Prostate gland (tissue), 2 donors: ENCODE measurements around the gene CNPY3. TPM values are rescaled to one million over a fixed set of nuclear protein-coding genes. Genes with fewer than 3 reads are reported as not detected.

Source experiments
- DNase-seq: peaks from one replicate; pipeline ENCODE4 v3.0.0-alpha.2; 2019; ENCODE audit warnings: low spot score
- H3K27ac ChIP-seq, 2 donors: fragments of 200-600 bp; sonication (generic); 2 replicates each; pipeline ENCODE4 v1.5.1; 2017 to 2019
- H3K27me3 ChIP-seq: fragments of 200-600 bp; sonication (generic); replicated peaks from 2 replicates; pipeline ENCODE4 v1.5.1; 2019; ENCODE audit not compliant: insufficient read depth
- H3K36me3 ChIP-seq, 2 donors: fragments of 200-600 bp; sonication (generic); 1 replicate in 1 of 2; 2 replicates in 1 of 2; pipeline versions ENCODE4 v1.5.1 to v1.8.1; 2017 to 2019
- H3K4me1 ChIP-seq: fragments of 200-600 bp; sonication (generic); replicated peaks from 2 replicates; pipeline ENCODE4 v1.5.1; 2019
- H3K4me3 ChIP-seq, 2 donors: fragments of 200-600 bp; sonication (generic); 2 replicates each; pipeline ENCODE4 v1.5.1; 2017 to 2019
- H3K9me3 ChIP-seq: fragments of 200-600 bp; sonication (generic); 2 replicates; pipeline ENCODE4 v1.5.1; 2017
- CTCF ChIP-seq, 4 experiments: fragments of 200-600 bp in 2 of 4; fragments of 450-650 bp in 2 of 4; sonication (generic) in 2 of 4; IDR thresholded peaks; 1 replicate in 3 of 4; 2 replicates in 1 of 4; pipeline ENCODE4 v1.5.1; 2016 to 2019; ENCODE audit warnings: antibody characterized with exemption in 4 of 4, mild to moderate bottlenecking in 2 of 4, moderate library complexity in 2 of 4
- POLR2A ChIP-seq: fragments of 450-650 bp; IDR thresholded peaks from one replicate; pipeline ENCODE4 v1.6.1; 2016; ENCODE audit warnings: antibody characterized with exemption, mild to moderate bottlenecking
- POLR2AphosphoS5 ChIP-seq: sonication (generic); formaldehyde crosslinking; IDR thresholded peaks from one replicate; pipeline ENCODE4 v1.6.1; 2017; ENCODE audit warnings: antibody characterized with exemption
- WGBS: methylation state at CpG from one replicate; pipeline ENCODE4 v1.1.5; 2018; 5-methylcytosine and 5-hydroxymethylcytosine counted together
- intact Hi-C: fragments of 100-400 bp; cut with DNase I; formaldehyde crosslinking; loops from one replicate; pipeline ENCODE4 v1.14.2; 2022
- total RNA-seq, 2 donors: library from RNA; depleted of rRNA; stranded (reverse); fragments of >200 nt; gene quantifications; one replicate each; pipeline ENCODE4 v1.1.0, GENCODE V29; 2016

CNPY3 gene
- total RNA-seq, 2 donors from 2014 or later, result 52.3 to 68.5 TPM

- H3K27ac ChIP-seq, result no peak overlapping the region
Observed at GRCh38 chr6:42933205-42933604, 3.9 kb downstream of the CNPY3 start.

GRCh38 chr6:42935322-42935721, 6.0 kb downstream of the CNPY3 start:
- intact Hi-C loops, result no loop called here
- Histone ChIP-seq H3K27me3 (no peaks in the 10 kb centered on the region), H3K27ac (no peak overlapping the region), H3K4me1 (peaks cover 6% of the 10 kb centered on the region), H3K9me3 (no peaks in the 10 kb centered on the region), H3K36me3 (peaks cover 3 to 26% of the 10 kb centered on the region in 2 donors), H3K4me3 (no peak overlapping the region)
- no peak for TF ChIP-seq CTCF (IDR thresholded peaks at IDR 0.05)
- no peak for TF ChIP-seq POLR2A
- no peak for TF ChIP-seq POLR2AphosphoS5
- WGBS, result 85% methylated on average over 7 of the region's 7 CpGs
- DNase-seq, result no peak

More at GRCh38 chr6:42933205-42933604, 3.9 kb downstream of the CNPY3 start:
- Histone ChIP-seq H3K36me3 (peaks cover 0 to 20% of the 10 kb centered on the region in 2 donors), H3K27me3 (no peaks in the 10 kb centered on the region), H3K4me3 (no peak overlapping the region), H3K4me1 (peaks cover 6% of the 10 kb centered on the region), H3K9me3 (no peaks in the 10 kb centered on the region)
- WGBS, result 63% methylated on average over 3 of the region's 3 CpGs
- TF ChIP-seq POLR2AphosphoS5 (no peak), POLR2A (no peak), CTCF (IDR thresholded peaks at IDR 0.05) (no peak)
- DNase-seq, result no peak
- intact Hi-C loops, result no loop called here

- DNase-seq, result no peak
Observed at GRCh38 chr6:42936398-42936797, 7.1 kb downstream of the CNPY3 start.

GRCh38 chr6:42937548-42938427, 8.5 kb downstream of the CNPY3 start:
- DNase-seq, result no peak
- Histone ChIP-seq H3K27ac (no peak overlapping the region), H3K27me3 (no peaks in the 10 kb centered on the region), H3K4me3 (no peak overlapping the region), H3K36me3 (peaks cover 3 to 26% of the 10 kb centered on the region in 2 donors), H3K4me1 (no peaks in the 10 kb centered on the region), H3K9me3 (no peaks in the 10 kb centered on the region)
- intact Hi-C loops, result no loop called here
- no peak for TF ChIP-seq POLR2AphosphoS5
- no peak for TF ChIP-seq CTCF (IDR thresholded peaks at IDR 0.05)
- TF ChIP-seq POLR2A, result no peak
- WGBS, result 90% methylated on average over 13 of the region's 13 CpGs

More at GRCh38 chr6:42936398-42936797, 7.1 kb downstream of the CNPY3 start:
- intact Hi-C loops, result no loop called here
- Histone ChIP-seq H3K27me3 (no peaks in the 10 kb centered on the region), H3K9me3 (no peaks in the 10 kb centered on the region), H3K36me3 (peaks cover 3 to 26% of the 10 kb centered on the region in 2 donors), H3K4me1 (peaks cover 3% of the 10 kb centered on the region), H3K4me3 (no peak overlapping the region), H3K27ac (no peak overlapping the region)
- WGBS, result 92% methylated on average over 11 of the region's 11 CpGs
- no peak for TF ChIP-seq POLR2A
- TF ChIP-seq CTCF (IDR thresholded peaks at IDR 0.05), result no peak
- TF ChIP-seq POLR2AphosphoS5, result no peak

GRCh38 chr6:42938428-42938796, 9.1 kb downstream of the CNPY3 start:
- 78% methylated on average over 5 of the region's 5 CpGs for WGBS
- no peak for DNase-seq
- intact Hi-C loops, result no loop called here
- Histone ChIP-seq H3K4me1 (no peaks in the 10 kb centered on the region), H3K27ac (no peak overlapping the region), H3K4me3 (no peak overlapping the region), H3K36me3 (peaks cover 3 to 26% of the 10 kb centered on the region in 2 donors), H3K9me3 (no peaks in the 10 kb centered on the region), H3K27me3 (no peaks in the 10 kb centered on the region)
- no peak for TF ChIP-seq POLR2A
- no peak for TF ChIP-seq CTCF (IDR thresholded peaks at IDR 0.05)
- no peak for TF ChIP-seq POLR2AphosphoS5
